Kidney epithelial cell (primary cell): Measurements from ENCODE around the gene DHRS2. TPM values are rescaled to one million over a fixed set of nuclear protein-coding genes. Genes with fewer than 3 reads are reported as not detected.

Source experiments
- DNase-seq: peaks from one replicate; pipeline ENCODE4 v3.0.0-alpha.2; 2010; ENCODE audit warnings: low read depth
- H3K27me3 ChIP-seq: 2 replicates; pipeline ENCODE4 v1.6.0; 2011; ENCODE audit warnings: low read length; ENCODE audit not compliant: control insufficient read depth, insufficient read depth
- H3K36me3 ChIP-seq: 2 replicates; pipeline ENCODE4 v1.5.1; 2011; ENCODE audit warnings: low read length; ENCODE audit not compliant: control insufficient read depth, insufficient read depth
- H3K4me3 ChIP-seq: 2 replicates; pipeline ENCODE4 v1.5.1; 2011; ENCODE audit warnings: low read depth, mild to moderate bottlenecking, control low read depth, low read length
- CTCF ChIP-seq: IDR thresholded peaks from 2 replicates; pipeline ENCODE4 v1.5.1; 2011; ENCODE audit warnings: mild to moderate bottlenecking, moderate library complexity, low read length, control low read depth, inconsistent platforms; ENCODE audit not compliant: insufficient read depth, poor library complexity, severe bottlenecking
- total RNA-seq: library from RNA; depleted of rRNA; stranded (reverse); fragments of >200 nt; gene quantifications from 2 replicates; pipeline ENCODE4 v1.2.3, GENCODE V29; 2015

Gene DHRS2
- total RNA-seq, 1 donor from 2014 or later = 3.6 TPM

- no peak for TF ChIP-seq CTCF
- DNase-seq = no peak
These were observed 25.3 kb upstream of the DHRS2 start for GRCh38 chr14:23610815-23611289.

GRCh38 chr14:23612354-23612732 lies 23.8 kb upstream of the DHRS2 start:
- no peak for DNase-seq
- no peak for TF ChIP-seq CTCF
- Histone ChIP-seq H3K27me3 (no peaks in the 10 kb centered on the region), H3K36me3 (no peaks in the 10 kb centered on the region), H3K4me3 (no peak overlapping the region)

More at GRCh38 chr14:23610815-23611289, 25.3 kb upstream of the DHRS2 start:
- Histone ChIP-seq H3K4me3 (no peak overlapping the region), H3K27me3 (peaks cover 2% of the 10 kb centered on the region), H3K36me3 (no peaks in the 10 kb centered on the region)

- Histone ChIP-seq H3K36me3 (no peaks in the 10 kb centered on the region), H3K27me3 (no peaks in the 10 kb centered on the region), H3K4me3 (no peak overlapping the region)
- no peak for DNase-seq
- no peak for TF ChIP-seq CTCF
These were observed 23.4 kb upstream of the DHRS2 start for GRCh38 chr14:23612802-23613201.

- Histone ChIP-seq H3K27me3 (no peaks in the 10 kb centered on the region), H3K36me3 (no peaks in the 10 kb centered on the region), H3K4me3 (no peak overlapping the region)
- no peak for TF ChIP-seq CTCF
- no peak for DNase-seq
These were observed 22.7 kb upstream of the DHRS2 start for GRCh38 chr14:23613242-23614070.

- Histone ChIP-seq H3K27me3 (no peaks in the 10 kb centered on the region), H3K36me3 (no peaks in the 10 kb centered on the region), H3K4me3 (no peak overlapping the region)
- no peak for TF ChIP-seq CTCF
- DNase-seq = no peak
These were observed 21.8 kb upstream of the DHRS2 start for GRCh38 chr14:23614395-23614828.
